ENCODE data around the gene NEIL1.
A peak's percentile ranks its signal among the peaks of the same experiment; 100 is the strongest.
"Not testable (repeated sequence)": the region's sequence is repeated elsewhere in the genome, so short reads cannot be mapped to it uniquely, and the experiment has no call there.

NEIL1 gene

GRCh38 chr15:75358771-75359536, 12.1 kb downstream of the NEIL1 start:
- no peak for DNase-seq

GRCh38 chr15:75359537-75360250, 12.9 kb downstream of the NEIL1 start:
- DNase-seq, result no peak

- no peak for DNase-seq
Measured at GRCh38 chr15:75360391-75360790, 13.6 kb downstream of the NEIL1 start.

GRCh38 chr15:75360856-75361255, 14.0 kb downstream of the NEIL1 start:
- no peak for DNase-seq

- no peak for DNase-seq
Measured at GRCh38 chr15:75361361-75361988, 14.6 kb downstream of the NEIL1 start.

- DNase-seq, result no peak
Measured at GRCh38 chr15:75361989-75362641, 15.3 kb downstream of the NEIL1 start.

- DNase-seq, result no peak
Measured at GRCh38 chr15:75362642-75363249, 15.9 kb downstream of the NEIL1 start.

GRCh38 chr15:75363786-75364185, 16.9 kb downstream of the NEIL1 start:
- DNase-seq, result no peak

- DNase-seq, result no peak
Measured at GRCh38 chr15:75364881-75365280, 18.0 kb downstream of the NEIL1 start.

- no peak for DNase-seq
Measured at GRCh38 chr15:75366163-75366562, 19.3 kb downstream of the NEIL1 start.

- no peak for DNase-seq
Measured at GRCh38 chr15:75367006-75367405, 20.2 kb downstream of the NEIL1 start.

GRCh38 chr15:75367406-75367912, 20.6 kb downstream of the NEIL1 start:
- no peak for DNase-seq

- DNase-seq, result peak; percentile 93
Measured at GRCh38 chr15:75367913-75368688, 21.3 kb downstream of the NEIL1 start, which contains the start of gene MAN2C1. TSS of gene MAN2C1 (minus strand) at chr15:75368607. CDS start at chr15:75368583, 24 bp downstream.

GRCh38 chr15:75368689-75369239, 21.9 kb downstream of the NEIL1 start:
- peak; percentile 35 for DNase-seq

- DNase-seq, result no peak
Measured at GRCh38 chr15:75369897-75370581, 23.2 kb downstream of the NEIL1 start.

- DNase-seq, result no peak
Measured at GRCh38 chr15:75371486-75371885, 24.6 kb downstream of the NEIL1 start.

- DNase-seq, result no peak
Measured at GRCh38 chr15:75371901-75372688, 25.3 kb downstream of the NEIL1 start.

GRCh38 chr15:75380773-75381172, 33.9 kb downstream of the NEIL1 start:
- no peak for DNase-seq

- DNase-seq, result not testable (repeated sequence)
Measured at GRCh38 chr15:75383986-75384385, 37.1 kb downstream of the NEIL1 start.

Measured in CD4-positive, alpha-beta T cell treated with Interleukin-17A for 1 hour (primary cell).